GM12892 (cell line): ENCODE data around the gene CA7.
A peak's percentile ranks its signal among the peaks of the same experiment; 100 is the strongest.
"Not testable (repeated sequence)": the region's sequence is repeated elsewhere in the genome, so short reads cannot be mapped to it uniquely, and the experiment has no call there.

ENCODE experiments used
- DNase-seq: peaks from one replicate; pipeline ENCODE4 v3.0.0; 2011; ENCODE audit not compliant: insufficient read length
- FAIRE-seq: peaks from 2 replicates; lab custom pipeline; 2011; peaks lifted over from hg19 to GRCh38; lab: Jason Lieb, UNC
- POLR2A ChIP-seq: IDR thresholded peaks from 2 replicates; pipeline ENCODE4 v1.6.1; 2011; ENCODE audit warnings: low read depth, low read length, control low read depth
- POLR2AphosphoS5 ChIP-seq: IDR thresholded peaks from 2 replicates; pipeline ENCODE4 v1.6.1; 2011; ENCODE audit warnings: low read depth, low read length, control low read depth
- TAF1 ChIP-seq: IDR thresholded peaks from 2 replicates; pipeline ENCODE4 v1.6.1; 2011; ENCODE audit warnings: low read depth, mild to moderate bottlenecking, control low read depth, low read length, borderline replicate concordance

The CA7 gene

GRCh38 chr16:66894055-66894454 lies 49.8 kb downstream of the CA7 start:
- FAIRE-seq (no peak), DNase-seq (no peak)
- no peak for TF ChIP-seq POLR2A
- no peak for TF ChIP-seq POLR2AphosphoS5
- no peak for TF ChIP-seq TAF1

- DNase-seq (peak; percentile 46), FAIRE-seq (peak; percentile 58)
- TF ChIP-seq POLR2AphosphoS5 = no peak
- no peak for TF ChIP-seq TAF1
- no peak for TF ChIP-seq POLR2A
Observed at GRCh38 chr16:66894948-66895688, 50.9 kb downstream of the CA7 start.

GRCh38 chr16:66895689-66895979 lies 51.4 kb downstream of the CA7 start:
- FAIRE-seq (no peak), DNase-seq (no peak)
- no peak for TF ChIP-seq POLR2AphosphoS5
- no peak for TF ChIP-seq POLR2A
- no peak for TF ChIP-seq TAF1

- TF ChIP-seq POLR2A = no peak
- TF ChIP-seq POLR2AphosphoS5 = no peak
- TF ChIP-seq TAF1 = no peak
- FAIRE-seq = no peak
- no peak for DNase-seq
Observed at GRCh38 chr16:66895999-66896398, 51.8 kb downstream of the CA7 start.

GRCh38 chr16:66896682-66897081 lies 52.5 kb downstream of the CA7 start:
- not testable (repeated sequence) for DNase-seq, FAIRE-seq

GRCh38 chr16:66898207-66898606 lies 54.0 kb downstream of the CA7 start:
- no peak for FAIRE-seq

GRCh38 chr16:66898933-66899309 lies 54.7 kb downstream of the CA7 start:
- no peak for DNase-seq
- no peak for FAIRE-seq
- no peak for TF ChIP-seq POLR2A
- no peak for TF ChIP-seq POLR2AphosphoS5
- TF ChIP-seq TAF1 = no peak

More at GRCh38 chr16:66898207-66898606, 54.0 kb downstream of the CA7 start:
- DNase-seq = no peak
- TF ChIP-seq TAF1 (no peak), POLR2A (no peak), POLR2AphosphoS5 (no peak)

- TF ChIP-seq POLR2AphosphoS5 = no peak
- TF ChIP-seq POLR2A = no peak
- no peak for TF ChIP-seq TAF1
- FAIRE-seq (no peak), DNase-seq (no peak)
Observed at GRCh38 chr16:66899310-66899944, 55.2 kb downstream of the CA7 start.

GRCh38 chr16:66899945-66900710 lies 55.9 kb downstream of the CA7 start:
- no peak for TF ChIP-seq POLR2AphosphoS5
- TF ChIP-seq POLR2A = no peak
- FAIRE-seq = no peak
- no peak for DNase-seq

- DNase-seq (no peak), FAIRE-seq (no peak)
- TF ChIP-seq POLR2AphosphoS5 = no peak
- TF ChIP-seq TAF1 = no peak
- no peak for TF ChIP-seq POLR2A
Observed at GRCh38 chr16:66900721-66901441, 56.7 kb downstream of the CA7 start.

GRCh38 chr16:66901626-66902025 lies 57.4 kb downstream of the CA7 start:
- TF ChIP-seq POLR2A (no peak), TAF1 (no peak), POLR2AphosphoS5 (no peak)
- FAIRE-seq = no peak
- no peak for DNase-seq
